HG03045 (cell line): ENCODE results near the gene MDH1B.

ENCODE experiments used
- ATAC-seq: cut with Tn5 transposase; IDR thresholded peaks from one replicate; pipeline ENCODE4 v1.9.1; 2021; ENCODE audit warnings: mild to moderate bottlenecking, moderate library complexity; ENCODE audit not compliant: unreplicated experiment

Gene MDH1B

DNA sequence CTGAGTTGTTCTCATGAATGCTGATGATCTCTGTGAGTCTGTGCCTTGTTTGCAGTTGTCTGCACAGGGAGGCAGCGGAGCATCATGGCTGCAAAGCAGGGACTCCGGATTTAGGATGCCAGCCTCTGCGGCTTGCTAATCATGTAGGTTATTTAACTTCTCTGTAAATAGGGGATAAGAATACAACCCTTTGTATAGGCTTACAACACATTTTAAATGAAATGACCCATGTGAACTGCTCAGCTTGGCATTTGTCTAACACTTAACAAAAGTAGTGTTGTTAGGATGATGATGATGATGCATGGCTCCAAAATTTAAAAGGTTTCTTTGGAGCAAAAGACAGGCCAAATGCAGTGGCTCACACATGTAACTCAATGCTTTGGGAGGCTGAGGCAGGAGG is 66.3 kb downstream of the MDH1B start:
- ATAC-seq: no peak

- no peak for ATAC-seq
These were observed 68.2 kb downstream of the MDH1B start for GRCh38 chr2:206696910-206697309.

GRCh38 chr2:206693399-206694137 is 71.6 kb downstream of the MDH1B start:
- ATAC-seq: no peak

DNA sequence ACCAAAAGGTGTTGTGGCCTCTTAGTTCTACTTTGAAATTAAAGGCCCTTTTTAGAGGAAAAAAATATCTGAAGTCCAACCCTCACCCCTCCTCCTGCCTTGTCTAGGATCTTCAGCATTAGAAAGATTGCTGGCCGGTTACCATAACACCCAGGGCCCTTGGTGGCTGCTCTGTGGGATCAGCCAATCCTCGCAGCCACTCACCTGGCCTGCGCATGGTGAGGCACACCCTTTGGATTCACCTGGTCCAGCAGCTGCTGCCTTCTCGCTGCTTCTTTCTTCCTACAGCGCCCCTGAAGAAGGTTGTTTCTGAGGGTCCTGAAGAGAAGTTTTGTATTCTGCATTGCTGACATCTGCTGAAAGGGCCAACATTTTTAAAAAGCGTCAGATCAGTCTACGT is 72.2 kb downstream of the MDH1B start:
- ATAC-seq: no peak

- no peak for ATAC-seq
These were observed 76.1 kb downstream of the MDH1B start for GRCh38 chr2:206688990-206689389.

DNA sequence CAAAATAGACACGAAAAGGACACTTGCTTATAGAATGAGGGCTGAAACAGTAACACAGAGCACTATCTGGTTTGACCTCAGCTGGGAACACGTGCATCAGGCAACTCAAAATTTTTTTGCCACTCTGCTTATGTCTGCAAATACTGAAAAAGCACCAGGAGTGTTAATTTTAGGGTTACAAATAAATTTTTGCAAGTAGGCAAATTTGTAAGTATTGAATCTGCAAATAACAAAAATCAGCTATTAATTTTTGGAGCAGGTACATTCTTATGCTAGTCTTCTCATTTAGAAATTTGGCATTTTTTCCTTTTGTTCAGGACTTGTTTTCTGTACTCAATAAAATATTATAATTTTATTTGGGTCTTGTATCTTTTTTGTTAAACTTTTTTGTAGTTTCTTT is 76.7 kb downstream of the MDH1B start:
- no peak for ATAC-seq
